PC-9 (cell line): ENCODE data around the gene CMTR1. TPM values are rescaled to one million over a fixed set of nuclear protein-coding genes. Genes with fewer than 3 reads are reported as not detected.

ENCODE experiments used
- BruUV-seq: library from RNA; stranded (reverse); fragments of 400-500 nt; replicated peaks from 2 replicates; lab custom pipeline; 2021; lab: Mats Ljungman, UMichigan
- CTCF ChIA-PET: fragments of 300-600 bp; sonication (Branson Sonifier 250); formaldehyde crosslinking; loops from one replicate; lab custom pipeline; 2022; ENCODE audit warnings: antibody characterized with exemption; lab: Charles Lee
- POLR2A ChIA-PET: fragments of 300-600 bp; sonication (Branson Sonifier 250); formaldehyde crosslinking; loops from one replicate; lab custom pipeline; 2022; ENCODE audit warnings: antibody characterized with exemption; ENCODE audit not compliant: unreplicated experiment; lab: Charles Lee
- DNase-seq, 2 experiments: peaks; one replicate each; pipeline versions ENCODE4 v3.0.0 to v3.0.0-alpha.2; 2015 to 2022; ENCODE audit warnings: mixed read lengths in 1 of 2
- H2AFZ ChIP-seq: fragments of 200-600 bp; sonication (generic); 2 replicates; pipeline ENCODE4 v1.8.1; 2017; ENCODE audit warnings: antibody characterized with exemption
- H3F3A ChIP-seq: fragments of 200-600 bp; sonication (generic); 2 replicates; pipeline ENCODE4 v1.8.1; 2017; ENCODE audit warnings: antibody characterized with exemption, mild to moderate bottlenecking, low read depth; ENCODE audit not compliant: insufficient read depth
- H3K27ac ChIP-seq: fragments of 200-600 bp; sonication (generic); 2 replicates; pipeline ENCODE4 v1.6.1; 2016; ENCODE audit warnings: mixed run types
- H3K27me3 ChIP-seq: fragments of 200-600 bp; sonication (generic); 2 replicates; pipeline ENCODE4 v1.6.1; 2016; ENCODE audit warnings: low read depth, mixed run types; ENCODE audit not compliant: insufficient read depth
- H3K36me3 ChIP-seq: fragments of 200-600 bp; sonication (generic); 2 replicates; pipeline ENCODE4 v1.6.1; 2016; ENCODE audit warnings: low read depth, mixed run types
- H3K4me1 ChIP-seq: fragments of 200-600 bp; sonication (generic); replicated peaks from 2 replicates; pipeline ENCODE4 v1.6.1; 2016; ENCODE audit warnings: mixed run types; ENCODE audit not compliant: insufficient read depth
- H3K4me2 ChIP-seq: fragments of 200-600 bp; sonication (generic); 2 replicates; pipeline ENCODE4 v1.6.1; 2017; ENCODE audit warnings: mixed run types
- H3K4me3 ChIP-seq: fragments of 200-600 bp; sonication (generic); 2 replicates; pipeline ENCODE4 v1.6.1; 2016; ENCODE audit warnings: mixed run types
- H3K79me2 ChIP-seq: fragments of 200-600 bp; sonication (generic); 2 replicates; pipeline ENCODE4 v1.6.1; 2017; ENCODE audit warnings: low read depth, mixed run types
- H3K9me2 ChIP-seq: fragments of 200-600 bp; sonication (generic); 2 replicates; pipeline ENCODE4 v1.8.1; 2017; ENCODE audit warnings: mild to moderate bottlenecking; ENCODE audit not compliant: insufficient read depth
- H3K9me3 ChIP-seq: fragments of 200-600 bp; sonication (generic); 2 replicates; pipeline ENCODE4 v1.8.1; 2016; ENCODE audit warnings: low read depth; ENCODE audit not compliant: insufficient read depth
- H4K20me1 ChIP-seq: fragments of 200-600 bp; sonication (generic); 2 replicates; pipeline ENCODE4 v1.8.1; 2017; ENCODE audit not compliant: insufficient read depth
- CTCF ChIP-seq: fragments of 200-600 bp; sonication (generic); conservative IDR thresholded peaks from 2 replicates; pipeline ENCODE4 v1.6.1; 2017; ENCODE audit warnings: mixed run types, antibody characterized with exemption, mild to moderate bottlenecking, moderate library complexity
- EZH2 ChIP-seq: fragments of 200-600 bp; sonication (generic); IDR thresholded peaks from 2 replicates; pipeline ENCODE4 v1.8.0; 2017; ENCODE audit warnings: antibody characterized with exemption, low read depth
- intact Hi-C: fragments of 100-400 bp; cut with micrococcal nuclease; formaldehyde crosslinking; loops from one replicate; pipeline ENCODE4 v1.10.0; 2022; ENCODE audit not compliant: unreplicated experiment
- total RNA-seq: library from RNA; stranded (reverse); gene quantifications from 2 replicates; pipeline ENCODE4 v1.2.3, GENCODE V29; 2021

The CMTR1 gene
- total RNA-seq, 1 experiment from 2014 or later: 28.3 TPM

GRCh38 chr6:37489697-37490336, 56.8 kb downstream of the CMTR1 start:
- CTCF ChIA-PET: no interaction called here
- no TSS peak for BruUV-seq
- H3K79me2 ChIP-seq: no peaks in the 10 kb centered on the region
- DNase-seq: no peak
- intact Hi-C loops: loop anchor here (10.0 kb wide), 2 partner anchors 45 to 75 kb away; no protein-coding TSS in a partner anchor
- no peak for TF ChIP-seq EZH2
- no peak for TF ChIP-seq CTCF
- POLR2A ChIA-PET: interaction anchor here (0.6 kb wide), 2 partner anchors 526 to 1324 kb away, joined by 4 to 5 read pairs; no protein-coding TSS in a partner anchor
- no peak overlapping the region for H3K27ac ChIP-seq
- no peaks in the 10 kb centered on the region for H3K9me2 ChIP-seq
- no peak overlapping the region for H3K4me3 ChIP-seq
- no peaks in the 10 kb centered on the region for H3K4me1 ChIP-seq
- no peaks in the 10 kb centered on the region for H3K9me3 ChIP-seq
- no peaks in the 10 kb centered on the region for H4K20me1 ChIP-seq
- no peaks in the 10 kb centered on the region for H3F3A ChIP-seq
- H3K36me3 ChIP-seq: no peaks in the 10 kb centered on the region
- H2AFZ ChIP-seq: no peak overlapping the region
- no peak overlapping the region for H3K4me2 ChIP-seq
- H3K27me3 ChIP-seq: no peaks in the 10 kb centered on the region

- TF ChIP-seq EZH2 (no peak), CTCF (no peak)
- Histone ChIP-seq H3K4me1 (no peaks in the 10 kb centered on the region), H3K4me3 (no peak overlapping the region), H3F3A (no peaks in the 10 kb centered on the region), H2AFZ (no peak overlapping the region), H3K9me3 (no peaks in the 10 kb centered on the region), H3K27ac (no peak overlapping the region), H4K20me1 (no peaks in the 10 kb centered on the region), H3K9me2 (no peaks in the 10 kb centered on the region), H3K27me3 (no peaks in the 10 kb centered on the region), H3K79me2 (no peaks in the 10 kb centered on the region), H3K36me3 (no peaks in the 10 kb centered on the region), H3K4me2 (no peak overlapping the region)
- ChIA-PET POLR2A (interaction anchor here (0.6 to 0.7 kb wide), 2 partner anchors 106 to 525 kb away, joined by 3 to 5 read pairs; no protein-coding TSS in a partner anchor), CTCF (no interaction called here)
- DNase-seq: no peak
- BruUV-seq: no TSS peak
- intact Hi-C loops: no loop called here
Measured at GRCh38 chr6:37490536-37491170, 57.6 kb downstream of the CMTR1 start.

GRCh38 chr6:37491171-37491829, 58.3 kb downstream of the CMTR1 start:
- no peaks in the 10 kb centered on the region for H3K27me3 ChIP-seq
- no peaks in the 10 kb centered on the region for H3K79me2 ChIP-seq
- CTCF ChIA-PET: no interaction called here
- no peak overlapping the region for H3K4me3 ChIP-seq
- H3F3A ChIP-seq: no peaks in the 10 kb centered on the region
- no peak for DNase-seq
- TF ChIP-seq EZH2 (no peak), CTCF (no peak)
- no peaks in the 10 kb centered on the region for H3K9me3 ChIP-seq
- H3K9me2 ChIP-seq: no peaks in the 10 kb centered on the region
- no peaks in the 10 kb centered on the region for H3K36me3 ChIP-seq
- no peak overlapping the region for H2AFZ ChIP-seq
- H4K20me1 ChIP-seq: no peaks in the 10 kb centered on the region
- H3K27ac ChIP-seq: no peak overlapping the region
- POLR2A ChIA-PET: interaction anchor here (0.7 kb wide), 1 partner anchor 651 kb away, joined by 4 read pairs; no protein-coding TSS in a partner anchor
- no TSS peak for BruUV-seq
- no peaks in the 10 kb centered on the region for H3K4me1 ChIP-seq
- no peak overlapping the region for H3K4me2 ChIP-seq
- intact Hi-C loops: no loop called here
